Esophagus muscularis mucosa (tissue), 4 donors: Measurements from ENCODE around the gene SLX4IP.

Experiments used
- EP300 ChIP-seq: sonication (generic); formaldehyde crosslinking; IDR thresholded peaks from one replicate; pipeline ENCODE4 v1.6.1; 2017; ENCODE audit warnings: antibody characterized with exemption
- POLR2A ChIP-seq: fragments of 450-650 bp; IDR thresholded peaks from one replicate; pipeline ENCODE4 v1.6.1; 2017; ENCODE audit warnings: antibody characterized with exemption, moderate library complexity, mild to moderate bottlenecking, low read depth
- POLR2AphosphoS5 ChIP-seq, 2 donors: sonication (generic); formaldehyde crosslinking; IDR thresholded peaks; one replicate each; pipeline ENCODE4 v1.6.1; 2017; ENCODE audit warnings: antibody characterized with exemption in 2 of 2
- TF ChIP-seq, protein P1 (sequence below), 3 experiments: fragments of 200-600 bp in 2 of 3; fragments of 450-650 bp in 1 of 3; sonication (generic) in 2 of 3; IDR thresholded peaks; one replicate each; pipeline ENCODE4 v1.5.1; 2017 to 2019; ENCODE audit warnings: antibody characterized with exemption in 3 of 3, mild to moderate bottlenecking in 2 of 3, moderate library complexity in 1 of 3

DNA sequence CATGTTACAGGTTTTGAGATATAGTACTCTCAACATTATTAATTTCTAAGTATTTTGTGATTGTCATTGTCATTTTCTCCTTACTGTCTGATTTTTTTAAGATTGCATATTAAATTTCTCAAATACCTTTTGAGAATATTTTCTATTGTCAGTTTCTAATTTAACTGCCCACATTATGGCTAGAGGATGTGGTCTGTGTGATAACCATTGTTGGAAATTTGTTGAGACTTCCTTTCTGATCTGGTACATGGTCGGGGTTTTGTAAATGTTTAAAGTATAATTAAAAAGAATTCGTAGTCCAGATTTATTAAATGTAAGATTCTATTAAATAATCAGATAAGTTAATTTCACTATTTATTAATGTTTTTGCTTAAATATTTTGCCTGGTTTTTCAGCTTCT, 60.1 kb downstream of the SLX4IP start:
- TF ChIP-seq, protein P1, sequence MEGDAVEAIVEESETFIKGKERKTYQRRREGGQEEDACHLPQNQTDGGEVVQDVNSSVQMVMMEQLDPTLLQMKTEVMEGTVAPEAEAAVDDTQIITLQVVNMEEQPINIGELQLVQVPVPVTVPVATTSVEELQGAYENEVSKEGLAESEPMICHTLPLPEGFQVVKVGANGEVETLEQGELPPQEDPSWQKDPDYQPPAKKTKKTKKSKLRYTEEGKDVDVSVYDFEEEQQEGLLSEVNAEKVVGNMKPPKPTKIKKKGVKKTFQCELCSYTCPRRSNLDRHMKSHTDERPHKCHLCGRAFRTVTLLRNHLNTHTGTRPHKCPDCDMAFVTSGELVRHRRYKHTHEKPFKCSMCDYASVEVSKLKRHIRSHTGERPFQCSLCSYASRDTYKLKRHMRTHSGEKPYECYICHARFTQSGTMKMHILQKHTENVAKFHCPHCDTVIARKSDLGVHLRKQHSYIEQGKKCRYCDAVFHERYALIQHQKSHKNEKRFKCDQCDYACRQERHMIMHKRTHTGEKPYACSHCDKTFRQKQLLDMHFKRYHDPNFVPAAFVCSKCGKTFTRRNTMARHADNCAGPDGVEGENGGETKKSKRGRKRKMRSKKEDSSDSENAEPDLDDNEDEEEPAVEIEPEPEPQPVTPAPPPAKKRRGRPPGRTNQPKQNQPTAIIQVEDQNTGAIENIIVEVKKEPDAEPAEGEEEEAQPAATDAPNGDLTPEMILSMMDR (IDR thresholded peaks at IDR 0.05), result no peak
- no peak for TF ChIP-seq POLR2AphosphoS5 (IDR thresholded peaks at IDR 0.05)
- TF ChIP-seq POLR2A, result no peak
- no peak for TF ChIP-seq EP300
